Esophagus (tissue), 2 donors: ENCODE data around the gene DACH1. TPM values are rescaled to one million over a fixed set of nuclear protein-coding genes. Genes with fewer than 3 reads are reported as not detected.

Source experiments
- H3K27ac ChIP-seq, 2 donors: one replicate each; pipeline ENCODE4 v1.5.1; 2013; ENCODE audit warnings: low read depth in 2 of 2, mild to moderate bottlenecking in 2 of 2, inconsistent platforms in 1 of 2, low read length in 1 of 2, moderate library complexity in 1 of 2
- H3K27me3 ChIP-seq, 2 donors: one replicate each; pipeline ENCODE4 v1.6.1; 2013; ENCODE audit warnings: low read length in 2 of 2, control low read depth in 1 of 2, mild to moderate bottlenecking in 1 of 2; ENCODE audit not compliant: insufficient read depth in 2 of 2, control insufficient read depth in 1 of 2
- H3K36me3 ChIP-seq, 2 donors: one replicate each; pipeline ENCODE4 v1.6.1; 2013; ENCODE audit warnings: low read length in 1 of 2; ENCODE audit not compliant: control insufficient read depth in 2 of 2, insufficient read depth in 2 of 2
- H3K4me1 ChIP-seq, 2 donors: one replicate each; pipeline ENCODE4 v1.6.1; 2013; ENCODE audit warnings: low read length in 1 of 2; ENCODE audit not compliant: control insufficient read depth in 2 of 2, insufficient read depth in 2 of 2
- H3K4me3 ChIP-seq, 2 donors: one replicate each; pipeline ENCODE4 v1.5.1; 2013; ENCODE audit warnings: low read length in 2 of 2, mild to moderate bottlenecking in 2 of 2, low read depth in 1 of 2, moderate library complexity in 1 of 2
- H3K9me3 ChIP-seq, 2 donors: one replicate each; pipeline ENCODE4 v1.6.1; 2013; ENCODE audit warnings: mild to moderate bottlenecking in 2 of 2, low read depth in 1 of 2, low read length in 1 of 2, moderate library complexity in 1 of 2; ENCODE audit not compliant: control insufficient read depth in 2 of 2, insufficient read depth in 1 of 2
- WGBS, 2 donors: extraction: QIAGEN DNeasy Blood & Tissue Kit; methylation state at CpG; one replicate each; pipeline ENCODE4 v1.1.7; 2013; 5-methylcytosine and 5-hydroxymethylcytosine counted together
- polyA plus RNA-seq, 2 donors: library from polyadenylated mRNA; stranded (reverse); fragments of 200-250 nt; gene quantifications; one replicate each; pipeline ENCODE4 v1.2.3, GENCODE V29; 2013
- donor health status: healthy with polysubstance abuse.
- donor health status: Bipolar disorder and iron deficiency.

Gene DACH1
- polyA plus RNA-seq, 2 donors = 0.16 TPM

- H3K9me3 ChIP-seq = no peaks in the 10 kb centered on the region
- no peak overlapping the region for H3K27ac ChIP-seq
- H3K4me3 ChIP-seq = no peak overlapping the region
- no peaks in the 10 kb centered on the region for H3K27me3 ChIP-seq
- no peaks in the 10 kb centered on the region for H3K36me3 ChIP-seq
- 43% methylated on average over 3 of the region's 3 CpGs for WGBS, 2 donors
- H3K4me1 ChIP-seq = no peaks in the 10 kb centered on the region
These were observed 406.8 kb downstream of the DACH1 start for GRCh38 chr13:71460211-71460610.

- Histone ChIP-seq H3K27ac (no peak overlapping the region), H3K4me3 (no peak overlapping the region), H3K27me3 (no peaks in the 10 kb centered on the region), H3K4me1 (no peaks in the 10 kb centered on the region), H3K9me3 (no peaks in the 10 kb centered on the region), H3K36me3 (no peaks in the 10 kb centered on the region)
These were observed 407.3 kb downstream of the DACH1 start for GRCh38 chr13:71459708-71460107.

GRCh38 chr13:71457645-71458044 is 409.4 kb downstream of the DACH1 start:
- H3K4me3 ChIP-seq = no peak overlapping the region
- no peak overlapping the region for H3K27ac ChIP-seq
- H3K4me1 ChIP-seq = no peaks in the 10 kb centered on the region
- WGBS, 2 donors = 86 to 87% methylated on average over 2 of the region's 2 CpGs
- no peaks in the 10 kb centered on the region for H3K27me3 ChIP-seq
- no peaks in the 10 kb centered on the region for H3K9me3 ChIP-seq
- no peaks in the 10 kb centered on the region for H3K36me3 ChIP-seq

GRCh38 chr13:71456136-71456535 is 410.9 kb downstream of the DACH1 start:
- no peaks in the 10 kb centered on the region for H3K4me1 ChIP-seq
- no peak overlapping the region for H3K4me3 ChIP-seq
- H3K36me3 ChIP-seq = no peaks in the 10 kb centered on the region
- H3K27me3 ChIP-seq = no peaks in the 10 kb centered on the region
- no peaks in the 10 kb centered on the region for H3K9me3 ChIP-seq
- 78 to 80% methylated on average over 2 of the region's 2 CpGs for WGBS, 2 donors
- no peak overlapping the region for H3K27ac ChIP-seq

- no peaks in the 10 kb centered on the region for H3K36me3 ChIP-seq
- no peaks in the 10 kb centered on the region for H3K27me3 ChIP-seq
- H3K27ac ChIP-seq = no peak overlapping the region
- H3K4me3 ChIP-seq = no peak overlapping the region
- 83 to 92% methylated on average over 1 of the region's 1 CpG for WGBS, 2 donors
- H3K9me3 ChIP-seq = no peaks in the 10 kb centered on the region
- H3K4me1 ChIP-seq = no peaks in the 10 kb centered on the region
These were observed 412.5 kb downstream of the DACH1 start for GRCh38 chr13:71454509-71454908.

- no peaks in the 10 kb centered on the region for H3K27me3 ChIP-seq
- H3K27ac ChIP-seq = no peak overlapping the region
- H3K9me3 ChIP-seq = no peaks in the 10 kb centered on the region
- 46 to 51% methylated on average over 3 of the region's 3 CpGs for WGBS, 2 donors
- H3K4me3 ChIP-seq = no peak overlapping the region
- H3K4me1 ChIP-seq = no peaks in the 10 kb centered on the region
- H3K36me3 ChIP-seq = no peaks in the 10 kb centered on the region
These were observed 418.8 kb downstream of the DACH1 start for GRCh38 chr13:71448080-71448630.

- Histone ChIP-seq H3K4me3 (no peak overlapping the region), H3K27ac (no peak overlapping the region), H3K9me3 (no peaks in the 10 kb centered on the region), H3K27me3 (no peaks in the 10 kb centered on the region), H3K4me1 (no peaks in the 10 kb centered on the region), H3K36me3 (no peaks in the 10 kb centered on the region)
- WGBS, 2 donors = 46 to 63% methylated on average over 1 of the region's 1 CpG
These were observed 429.3 kb downstream of the DACH1 start for GRCh38 chr13:71437704-71438103.

- peaks cover 0 to 3% of the 10 kb centered on the region in 2 donors for H3K9me3 ChIP-seq
- WGBS, 2 donors = 64 to 74% methylated on average over 4 of the region's 4 CpGs
- H3K27me3 ChIP-seq = no peaks in the 10 kb centered on the region
- no peak overlapping the region for H3K4me3 ChIP-seq
- H3K27ac ChIP-seq = no peak overlapping the region
- no peaks in the 10 kb centered on the region for H3K36me3 ChIP-seq
- H3K4me1 ChIP-seq = no peaks in the 10 kb centered on the region
These were observed 436.3 kb downstream of the DACH1 start for GRCh38 chr13:71430681-71431080.

- Histone ChIP-seq H3K9me3 (no peaks in the 10 kb centered on the region), H3K4me1 (no peaks in the 10 kb centered on the region), H3K27me3 (no peaks in the 10 kb centered on the region), H3K27ac (no peak overlapping the region), H3K4me3 (no peak overlapping the region), H3K36me3 (no peaks in the 10 kb centered on the region)
These were observed 449.8 kb downstream of the DACH1 start for GRCh38 chr13:71417205-71417604.

- Histone ChIP-seq H3K27me3 (no peaks in the 10 kb centered on the region), H3K27ac (no peak overlapping the region), H3K4me1 (no peaks in the 10 kb centered on the region), H3K9me3 (no peaks in the 10 kb centered on the region), H3K36me3 (no peaks in the 10 kb centered on the region), H3K4me3 (no peak overlapping the region)
- WGBS, 2 donors = 61 to 65% methylated on average over 2 of the region's 2 CpGs
These were observed 454.8 kb downstream of the DACH1 start for GRCh38 chr13:71412231-71412630.
